ENCODE results near the gene PITRM1.

Gene PITRM1

DNA sequence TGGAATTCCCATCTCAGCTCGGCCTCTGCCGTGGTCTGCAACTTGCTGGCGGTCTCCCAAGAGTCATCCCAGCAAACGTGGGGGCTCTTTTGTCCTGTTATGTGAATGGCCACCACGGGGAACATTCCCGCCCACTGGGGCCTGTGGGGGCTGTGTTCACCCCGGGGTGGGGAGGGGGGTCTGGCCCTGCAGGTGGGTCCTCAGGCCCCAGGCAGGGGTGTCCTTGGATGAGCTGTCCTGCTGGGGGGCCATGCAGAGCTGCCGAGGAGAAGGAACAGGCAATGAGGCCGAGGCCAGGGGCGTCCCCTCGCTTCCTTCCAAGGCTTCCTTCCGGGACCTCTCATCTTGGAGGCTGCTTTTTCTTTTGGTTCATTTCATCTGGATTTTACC is 24.4 kb upstream of the PITRM1 start:
- H3K4me3 ChIP-seq (ENCODE audit: low read depth in 1 of 2, low read length in 2 of 2) = peak overlapping the region in 1 of 2 experiments; percentile 40; a peak in 1 of 4 replicates
- H3K27ac ChIP-seq (ENCODE audit: low read length) = no peak overlapping the region

DNA sequence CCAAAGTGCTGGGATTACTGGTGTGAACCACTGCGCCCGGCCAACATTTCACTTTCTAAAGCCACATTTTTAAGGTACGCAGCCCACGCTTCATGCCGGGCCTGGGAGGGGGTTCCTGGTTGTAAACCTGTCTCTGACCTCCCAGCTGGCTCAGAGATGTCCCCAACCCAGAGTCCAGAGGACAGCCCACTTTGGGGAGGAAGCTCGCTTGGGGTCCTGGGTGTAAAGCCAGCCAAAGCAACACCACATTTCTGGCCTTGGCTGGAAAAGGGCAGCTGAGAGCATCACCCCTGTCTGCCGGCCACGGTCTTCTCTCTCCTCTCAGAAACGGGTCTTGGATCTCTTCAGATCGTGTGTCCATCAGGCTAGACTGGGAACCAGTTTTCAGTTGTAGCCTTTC is 23.9 kb upstream of the PITRM1 start:
- DNase-seq = no peak
- Histone ChIP-seq H3K9ac (ENCODE audit: low read depth, low read length) (no peak overlapping the region), H3K36me3 (ENCODE audit: insufficient read depth, low read length) (no peaks in the 10 kb centered on the region), H2AFZ (ENCODE audit: low read depth, low read length) (no peak overlapping the region), H3K9me3 (ENCODE audit: insufficient read depth, low read length, severe bottlenecking) (no peaks in the 10 kb centered on the region), H3K27ac (ENCODE audit: low read length) (no peak overlapping the region), H3K79me2 (ENCODE audit: insufficient read depth, low read length) (no peaks in the 10 kb centered on the region), H3K4me1 (ENCODE audit: insufficient read depth, low read length) (peaks cover 17% of the 10 kb centered on the region), H3K4me3 (ENCODE audit: low read depth in 1 of 2, low read length in 2 of 2) (no peak overlapping the region), H4K20me1 (ENCODE audit: insufficient read depth, low read length) (peaks cover 7% of the 10 kb centered on the region; the same call in 1 of the 2 replicates), H3K4me2 (ENCODE audit: insufficient read depth, low read length) (no peak overlapping the region), H3K27me3 (ENCODE audit: insufficient read depth, low read length, poor library complexity) (peaks cover 44% of the 10 kb centered on the region)
- TF ChIP-seq CTCF (IDR thresholded peaks at IDR 0.05; ENCODE audit: borderline replicate concordance, extremely low read depth, low read length, poor library complexity, severe bottlenecking) = no peak
- no peak for TF ChIP-seq EZH2 (IDR thresholded peaks at IDR 0.05; ENCODE audit: borderline replicate concordance, low read depth, low read length, severe bottlenecking)
- ATAC-seq (ENCODE audit: insufficient read depth, low read depth) = no peak

More for the DNA sequence above, 24.4 kb upstream of the PITRM1 start:
- no peak overlapping the region for H3K9ac ChIP-seq (ENCODE audit: low read depth, low read length)
- no peaks in the 10 kb centered on the region for H3K36me3 ChIP-seq (ENCODE audit: insufficient read depth, low read length)
- H3K4me1 ChIP-seq (ENCODE audit: insufficient read depth, low read length) = peaks cover 17% of the 10 kb centered on the region
- no peak for DNase-seq
- H3K27me3 ChIP-seq (ENCODE audit: insufficient read depth, low read length, poor library complexity) = peaks cover 46% of the 10 kb centered on the region
- H3K9me3 ChIP-seq (ENCODE audit: insufficient read depth, low read length, severe bottlenecking) = no peaks in the 10 kb centered on the region
- peaks cover 7% of the 10 kb centered on the region; the same call in 1 of the 2 replicates for H4K20me1 ChIP-seq (ENCODE audit: insufficient read depth, low read length)
- no peak for TF ChIP-seq EZH2 (IDR thresholded peaks at IDR 0.05; ENCODE audit: borderline replicate concordance, low read depth, low read length, severe bottlenecking)
- TF ChIP-seq CTCF (IDR thresholded peaks at IDR 0.05; ENCODE audit: borderline replicate concordance, extremely low read depth, low read length, poor library complexity, severe bottlenecking) = no peak
- H2AFZ ChIP-seq (ENCODE audit: low read depth, low read length) = no peak overlapping the region
- H3K4me2 ChIP-seq (ENCODE audit: insufficient read depth, low read length) = peak overlapping the region; percentile 60
- ATAC-seq (ENCODE audit: insufficient read depth, low read depth) = no peak
- no peaks in the 10 kb centered on the region for H3K79me2 ChIP-seq (ENCODE audit: insufficient read depth, low read length)

DNA sequence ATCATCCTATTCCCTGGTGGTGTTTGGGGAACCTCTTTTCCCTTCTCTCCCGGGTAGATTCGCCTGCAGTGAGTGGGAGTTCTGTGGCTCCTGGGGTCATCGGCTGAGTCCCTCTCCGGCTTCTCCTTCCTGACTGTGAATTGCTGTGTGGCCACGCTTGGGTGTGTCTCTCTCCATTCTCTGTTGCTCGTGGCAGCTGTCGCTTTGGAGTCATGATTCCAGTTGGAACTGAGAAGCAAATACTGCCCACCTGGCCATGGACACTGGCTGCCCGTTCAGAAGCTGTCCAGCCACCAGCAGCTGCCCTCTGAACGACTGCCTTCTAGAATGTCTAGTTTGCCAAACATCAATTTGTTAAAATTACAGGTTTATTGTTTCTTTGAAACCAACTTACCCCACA is 23.1 kb upstream of the PITRM1 start:
- Histone ChIP-seq H3K27me3 (ENCODE audit: insufficient read depth, low read length, poor library complexity) (peaks cover 39% of the 10 kb centered on the region), H3K79me2 (ENCODE audit: insufficient read depth, low read length) (no peaks in the 10 kb centered on the region), H4K20me1 (ENCODE audit: insufficient read depth, low read length) (peaks cover 7% of the 10 kb centered on the region; the same call in 1 of the 2 replicates), H3K4me2 (ENCODE audit: insufficient read depth, low read length) (no peak overlapping the region), H2AFZ (ENCODE audit: low read depth, low read length) (no peak overlapping the region), H3K27ac (ENCODE audit: low read length) (no peak overlapping the region), H3K9ac (ENCODE audit: low read depth, low read length) (no peak overlapping the region), H3K9me3 (ENCODE audit: insufficient read depth, low read length, severe bottlenecking) (no peaks in the 10 kb centered on the region), H3K4me3 (ENCODE audit: low read depth in 1 of 2, low read length in 2 of 2) (no peak overlapping the region), H3K4me1 (ENCODE audit: insufficient read depth, low read length) (peaks cover 17% of the 10 kb centered on the region), H3K36me3 (ENCODE audit: insufficient read depth, low read length) (no peaks in the 10 kb centered on the region)
- ATAC-seq (ENCODE audit: insufficient read depth, low read depth) (no peak), DNase-seq (no peak)
- TF ChIP-seq CTCF (IDR thresholded peaks at IDR 0.05; ENCODE audit: borderline replicate concordance, extremely low read depth, low read length, poor library complexity, severe bottlenecking) (no peak), EZH2 (IDR thresholded peaks at IDR 0.05; ENCODE audit: borderline replicate concordance, low read depth, low read length, severe bottlenecking) (no peak)

GRCh38 chr10:3195286-3195685 is 22.7 kb upstream of the PITRM1 start:
- no peak overlapping the region for H3K4me3 ChIP-seq (ENCODE audit: low read depth in 1 of 2, low read length in 2 of 2)
- DNase-seq (no peak), ATAC-seq (ENCODE audit: insufficient read depth, low read depth) (no peak)
- H3K79me2 ChIP-seq (ENCODE audit: insufficient read depth, low read length) = no peaks in the 10 kb centered on the region
- H3K36me3 ChIP-seq (ENCODE audit: insufficient read depth, low read length) = no peaks in the 10 kb centered on the region
- H3K4me1 ChIP-seq (ENCODE audit: insufficient read depth, low read length) = peaks cover 17% of the 10 kb centered on the region
- H3K27me3 ChIP-seq (ENCODE audit: insufficient read depth, low read length, poor library complexity) = peaks cover 36% of the 10 kb centered on the region
- no peak overlapping the region for H3K4me2 ChIP-seq (ENCODE audit: insufficient read depth, low read length)
- H3K9ac ChIP-seq (ENCODE audit: low read depth, low read length) = no peak overlapping the region
- H3K27ac ChIP-seq (ENCODE audit: low read length) = no peak overlapping the region
- H3K9me3 ChIP-seq (ENCODE audit: insufficient read depth, low read length, severe bottlenecking) = no peaks in the 10 kb centered on the region
- no peak overlapping the region for H2AFZ ChIP-seq (ENCODE audit: low read depth, low read length)
- H4K20me1 ChIP-seq (ENCODE audit: insufficient read depth, low read length) = peaks cover 7% of the 10 kb centered on the region; the same call in 1 of the 2 replicates
- no peak for TF ChIP-seq CTCF (IDR thresholded peaks at IDR 0.05; ENCODE audit: borderline replicate concordance, extremely low read depth, low read length, poor library complexity, severe bottlenecking)
- TF ChIP-seq EZH2 (IDR thresholded peaks at IDR 0.05; ENCODE audit: borderline replicate concordance, low read depth, low read length, severe bottlenecking) = no peak

All from DND-41 (cell line).